ENCODE data around the gene SPRY4.
"Not testable (repeated sequence)": the region's sequence is repeated elsewhere in the genome, so short reads cannot be mapped to it uniquely, and the experiment has no call there.

Gene SPRY4

GRCh38 chr5:142300677-142301076, 24.1 kb downstream of the SPRY4 start:
- no peak for DNase-seq

GRCh38 chr5:142298789-142299188, 26.0 kb downstream of the SPRY4 start:
- no peak for DNase-seq
- TF ChIP-seq GATA1 (IDR thresholded peaks at IDR 0.05; ENCODE audit: low read depth, low read length) (no peak), POLR2A (IDR thresholded peaks at IDR 0.05; ENCODE audit: low read length) (no peak)

More at GRCh38 chr5:142300677-142301076, 24.1 kb downstream of the SPRY4 start:
- TF ChIP-seq GATA1 (IDR thresholded peaks at IDR 0.05; ENCODE audit: low read depth, low read length), result no peak

GRCh38 chr5:142297786-142298185, 27.0 kb downstream of the SPRY4 start:
- not testable (repeated sequence) for DNase-seq

- DNase-seq, result no peak
- TF ChIP-seq GATA1 (IDR thresholded peaks at IDR 0.05; ENCODE audit: low read depth, low read length), result no peak
- no peak for TF ChIP-seq POLR2A (IDR thresholded peaks at IDR 0.05; ENCODE audit: low read length)
Observed at GRCh38 chr5:142296914-142297417, 27.9 kb downstream of the SPRY4 start.

GRCh38 chr5:142295960-142296860, 28.6 kb downstream of the SPRY4 start:
- peak; percentile 47 to 85 for DNase-seq
- no peak for TF ChIP-seq POLR2A (IDR thresholded peaks at IDR 0.05; ENCODE audit: low read length)
- no peak for TF ChIP-seq GATA1 (IDR thresholded peaks at IDR 0.05; ENCODE audit: low read depth, low read length)

GRCh38 chr5:142295084-142295758, 29.6 kb downstream of the SPRY4 start:
- no peak for DNase-seq
- TF ChIP-seq POLR2A (IDR thresholded peaks at IDR 0.05; ENCODE audit: low read length), result no peak
- no peak for TF ChIP-seq GATA1 (IDR thresholded peaks at IDR 0.05; ENCODE audit: low read depth, low read length)

GRCh38 chr5:142293486-142293885, 31.3 kb downstream of the SPRY4 start:
- TF ChIP-seq GATA1 (IDR thresholded peaks at IDR 0.05; ENCODE audit: low read depth, low read length), result no peak
- TF ChIP-seq POLR2A (IDR thresholded peaks at IDR 0.05; ENCODE audit: low read length), result no peak
- no peak for DNase-seq

GRCh38 chr5:142292808-142293207, 32.0 kb downstream of the SPRY4 start:
- TF ChIP-seq POLR2A (IDR thresholded peaks at IDR 0.05; ENCODE audit: low read length) (no peak), GATA1 (IDR thresholded peaks at IDR 0.05; ENCODE audit: low read depth, low read length) (no peak)
- DNase-seq, result no peak

GRCh38 chr5:142292249-142292648, 32.6 kb downstream of the SPRY4 start:
- TF ChIP-seq GATA1 (IDR thresholded peaks at IDR 0.05; ENCODE audit: low read depth, low read length) (no peak), POLR2A (IDR thresholded peaks at IDR 0.05; ENCODE audit: low read length) (no peak)
- no peak for DNase-seq

- peak; percentile 5 to 30 for DNase-seq
- no peak for TF ChIP-seq GATA1 (IDR thresholded peaks at IDR 0.05; ENCODE audit: low read depth, low read length)
Observed at GRCh38 chr5:142290577-142291299, 34.1 kb downstream of the SPRY4 start.

- peak; percentile 6 to 69 for DNase-seq
- TF ChIP-seq GATA1 (IDR thresholded peaks at IDR 0.05; ENCODE audit: low read depth, low read length), result no peak
- no peak for TF ChIP-seq POLR2A (IDR thresholded peaks at IDR 0.05; ENCODE audit: low read length)
Observed at GRCh38 chr5:142289708-142290576, 34.9 kb downstream of the SPRY4 start.

- DNase-seq, result no peak
- no peak for TF ChIP-seq POLR2A (IDR thresholded peaks at IDR 0.05; ENCODE audit: low read length)
- TF ChIP-seq GATA1 (IDR thresholded peaks at IDR 0.05; ENCODE audit: low read depth, low read length), result no peak
Observed at GRCh38 chr5:142287973-142288313, 36.9 kb downstream of the SPRY4 start.
